BLaER1 treated with 17β-estradiol and CSF1 and Interleukin-3, amounts not matched to agents 10 nM and 100 nM (cell line): Measurements from ENCODE around the gene GSK3A.

Experiments
- H3K27ac ChIP-seq, 11 experiments: shearing (Covaris generic); formaldehyde crosslinking; 2 replicates each; pipeline ENCODE4 v1.8.1; 2022
- H3K27me3 ChIP-seq, 11 experiments: shearing (Covaris generic); formaldehyde crosslinking; 2 replicates each; pipeline ENCODE4 v1.8.1; 2022
- H3K36me3 ChIP-seq, 11 experiments: shearing (Covaris generic); formaldehyde crosslinking; 2 replicates each; pipeline ENCODE4 v1.8.1; 2022
- H3K4me1 ChIP-seq, 10 experiments: shearing (Covaris generic); formaldehyde crosslinking; 2 replicates each; pipeline ENCODE4 v1.8.1; 2022
- H3K4me2 ChIP-seq, 11 experiments: shearing (Covaris generic); formaldehyde crosslinking; 2 replicates each; pipeline ENCODE4 v1.8.1; 2022
- H3K4me3 ChIP-seq, 10 experiments: shearing (Covaris generic); formaldehyde crosslinking; 2 replicates each; pipeline ENCODE4 v1.8.1; 2022
- H3K9ac ChIP-seq, 11 experiments: shearing (Covaris generic); formaldehyde crosslinking; 2 replicates each; pipeline ENCODE4 v1.8.1; 2022
- H3K9me3 ChIP-seq, 11 experiments: shearing (Covaris generic); formaldehyde crosslinking; replicated peaks in 1 of 11; 2 replicates each; pipeline ENCODE4 v1.8.1; 2022
- H4K20me1 ChIP-seq, 11 experiments: shearing (Covaris generic); formaldehyde crosslinking; 2 replicates each; pipeline ENCODE4 v1.8.1; 2022
- Cebpa-rat ChIP-seq, 11 experiments: shearing (Covaris generic); IDR thresholded peaks; 2 replicates each; pipeline ENCODE4 v1.8.1; 2022

GSK3A gene

GRCh38 chr19:42196011-42197001 lies 46.1 kb downstream of the GSK3A start:
- no peak for TF ChIP-seq Cebpa-rat (IDR thresholded peaks at IDR 0.05)
- Histone ChIP-seq H3K4me3 (peak overlapping the region in 5 of 10 experiments; percentile 34 to 49 (median 40); a peak in 6 of 20 replicates), H3K9me3 (peaks cover 5 to 22% (median 12%) of the 10 kb centered on the region in 11 experiments; a peak in 20 of 22 replicates), H3K9ac (peak overlapping the region in 7 of 11 experiments; percentile 41 to 66 (median 60); a peak in 9 of 22 replicates), H4K20me1 (peaks cover 0 to 28% (median 0%) of the 10 kb centered on the region in 11 experiments; a peak in 4 of 22 replicates), H3K27me3 (no peaks in the 10 kb centered on the region), H3K4me2 (peak overlapping the region; percentile 77 to 99 (median 97)), H3K36me3 (peaks cover 26 to 47% (median 32%) of the 10 kb centered on the region in 11 experiments; a peak in 20 of 22 replicates), H3K27ac (peak overlapping the region in 10 of 11 experiments; percentile 54 to 97 (median 92); a peak in 19 of 22 replicates), H3K4me1 (peaks cover 54 to 68% (median 65%) of the 10 kb centered on the region in 10 experiments)

DNA sequence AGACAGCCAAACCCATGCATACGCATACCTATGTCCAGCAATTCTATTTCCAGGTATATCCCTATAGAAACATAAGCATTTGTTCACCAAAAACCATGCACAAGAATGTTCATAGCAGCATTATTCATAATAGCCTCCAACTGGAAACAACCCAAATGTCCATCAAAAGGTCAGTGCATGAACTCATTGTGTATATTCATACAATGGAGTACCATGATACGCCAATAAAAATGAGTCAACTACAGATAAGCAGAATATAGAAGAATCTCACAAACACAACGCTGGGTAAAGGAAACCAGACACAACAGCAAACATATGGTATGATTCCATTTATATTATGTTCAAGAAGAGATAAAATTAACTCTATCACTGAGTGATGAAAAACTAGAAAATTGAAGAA lies 48.7 kb downstream of the GSK3A start:
- H3K4me2 ChIP-seq = no peak overlapping the region; a peak in 1 of 22 replicates
- TF ChIP-seq Cebpa-rat (IDR thresholded peaks at IDR 0.05) = no peak
- peaks cover 5 to 22% (median 12%) of the 10 kb centered on the region in 11 experiments; a peak in 20 of 22 replicates for H3K9me3 ChIP-seq
- no peak overlapping the region for H3K4me3 ChIP-seq
- H3K36me3 ChIP-seq = peaks cover 15 to 26% (median 22%) of the 10 kb centered on the region in 11 experiments; a peak in 19 of 22 replicates
- H4K20me1 ChIP-seq = peaks cover 0 to 5% (median 0%) of the 10 kb centered on the region in 11 experiments; a peak in 4 of 22 replicates
- no peak overlapping the region for H3K27ac ChIP-seq
- H3K27me3 ChIP-seq = no peaks in the 10 kb centered on the region
- no peak overlapping the region for H3K9ac ChIP-seq
- peaks cover 30 to 48% (median 43%) of the 10 kb centered on the region in 10 experiments for H3K4me1 ChIP-seq

GRCh38 chr19:42193294-42193693 lies 49.1 kb downstream of the GSK3A start:
- peaks cover 26 to 44% (median 39%) of the 10 kb centered on the region in 10 experiments for H3K4me1 ChIP-seq
- H3K9ac ChIP-seq = no peak overlapping the region
- H3K4me3 ChIP-seq = no peak overlapping the region
- no peak overlapping the region for H3K27ac ChIP-seq
- no peaks in the 10 kb centered on the region for H3K27me3 ChIP-seq
- H3K36me3 ChIP-seq = peaks cover 11 to 22% (median 18%) of the 10 kb centered on the region in 11 experiments; a peak in 19 of 22 replicates
- TF ChIP-seq Cebpa-rat (IDR thresholded peaks at IDR 0.05) = no peak
- H3K4me2 ChIP-seq = no peak overlapping the region
- H4K20me1 ChIP-seq = peaks cover 0 to under 1% (median 0%) of the 10 kb centered on the region in 11 experiments; a peak in 2 of 22 replicates
- H3K9me3 ChIP-seq = peaks cover 5 to 22% (median 12%) of the 10 kb centered on the region in 11 experiments; a peak in 20 of 22 replicates

- H3K27ac ChIP-seq = no peak overlapping the region
- no peak overlapping the region for H3K4me3 ChIP-seq
- H3K4me2 ChIP-seq = peak overlapping the region in 4 of 11 experiments; percentile 17 to 47 (median 40); a peak in 7 of 22 replicates
- peaks cover 7 to 11% (median 10%) of the 10 kb centered on the region in 11 experiments; a peak in 17 of 22 replicates for H3K36me3 ChIP-seq
- no peaks in the 10 kb centered on the region for H3K27me3 ChIP-seq
- no peaks in the 10 kb centered on the region for H4K20me1 ChIP-seq
- peaks cover 11 to 33% (median 24%) of the 10 kb centered on the region in 10 experiments for H3K4me1 ChIP-seq
- no peak overlapping the region for H3K9ac ChIP-seq
- no peak for TF ChIP-seq Cebpa-rat (IDR thresholded peaks at IDR 0.05)
- H3K9me3 ChIP-seq = peaks cover 5 to 22% (median 12%) of the 10 kb centered on the region in 11 experiments; a peak in 20 of 22 replicates
Observed at GRCh38 chr19:42191855-42192254, 50.5 kb downstream of the GSK3A start.

- peak overlapping the region in 1 of 11 experiments; percentile 47; a peak in 2 of 22 replicates for H3K4me2 ChIP-seq
- H3K36me3 ChIP-seq = peaks cover 1 to 6% (median 4%) of the 10 kb centered on the region in 11 experiments; a peak in 16 of 22 replicates
- peaks cover 5 to 19% (median 12%) of the 10 kb centered on the region in 11 experiments; a peak in 20 of 22 replicates for H3K9me3 ChIP-seq
- TF ChIP-seq Cebpa-rat (IDR thresholded peaks at IDR 0.05) = no peak
- no peaks in the 10 kb centered on the region for H3K27me3 ChIP-seq
- no peak overlapping the region for H3K27ac ChIP-seq
- no peak overlapping the region for H3K9ac ChIP-seq
- peaks cover 6 to 33% (median 21%) of the 10 kb centered on the region in 10 experiments; a peak in 19 of 20 replicates for H3K4me1 ChIP-seq
- H3K4me3 ChIP-seq = no peak overlapping the region
- H4K20me1 ChIP-seq = no peaks in the 10 kb centered on the region
Observed at GRCh38 chr19:42191330-42191729, 51.1 kb downstream of the GSK3A start.

DNA sequence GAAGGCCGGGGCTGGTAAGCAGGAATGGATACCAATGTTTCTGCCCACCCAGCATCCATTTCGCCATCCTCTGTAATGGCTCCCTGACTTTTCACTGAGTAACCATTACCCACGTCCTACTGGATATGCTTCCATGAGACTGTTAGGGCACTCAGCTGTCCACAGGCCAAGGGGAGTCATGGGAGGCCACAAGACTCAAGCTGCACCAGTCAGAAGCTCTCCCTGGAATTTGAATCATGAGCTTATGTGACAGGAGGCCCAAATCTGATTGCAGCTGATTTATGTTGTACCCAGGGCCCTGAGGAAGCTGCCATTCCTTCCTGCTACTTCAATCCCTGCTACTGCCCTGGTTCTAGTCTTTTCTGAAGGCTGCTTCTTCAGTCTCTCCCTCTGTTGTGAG lies 53.3 kb downstream of the GSK3A start:
- peak overlapping the region in 7 of 11 experiments; percentile 5 to 44 (median 25); a peak in 8 of 22 replicates for H3K4me2 ChIP-seq
- no peak overlapping the region for H3K4me3 ChIP-seq
- no peak for TF ChIP-seq Cebpa-rat (IDR thresholded peaks at IDR 0.05)
- H3K27me3 ChIP-seq = no peaks in the 10 kb centered on the region
- peaks cover 5 to 12% (median 10%) of the 10 kb centered on the region in 11 experiments; a peak in 20 of 22 replicates for H3K9me3 ChIP-seq
- H3K27ac ChIP-seq = no peak overlapping the region
- H3K36me3 ChIP-seq = no peaks in the 10 kb centered on the region
- peaks cover 19 to 48% (median 37%) of the 10 kb centered on the region in 10 experiments for H3K4me1 ChIP-seq
- no peak overlapping the region for H3K9ac ChIP-seq
- no peaks in the 10 kb centered on the region for H4K20me1 ChIP-seq

DNA sequence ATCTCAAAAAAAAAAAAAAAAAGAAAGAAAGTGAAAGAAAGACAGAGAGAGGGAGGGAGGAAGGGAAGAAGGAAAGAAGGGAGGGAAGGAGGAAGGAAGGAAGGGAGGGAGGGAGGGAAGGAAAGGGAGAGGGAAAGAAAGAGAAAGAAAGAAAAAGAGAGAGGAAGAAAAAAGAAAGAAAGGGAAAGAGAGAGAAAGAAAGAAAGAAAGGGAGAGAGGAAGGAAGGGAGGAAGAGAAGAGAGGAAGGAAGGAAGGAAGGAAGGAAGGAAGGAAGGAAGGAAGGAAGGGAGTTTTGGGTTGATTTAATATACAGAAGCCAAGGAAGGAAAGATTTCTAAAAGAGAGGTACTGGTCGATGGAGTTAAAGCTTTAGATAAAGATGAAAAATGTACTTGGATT lies 53.7 kb downstream of the GSK3A start:
- Histone ChIP-seq H3K9ac (no peak overlapping the region), H4K20me1 (no peaks in the 10 kb centered on the region), H3K4me1 (peaks cover 20 to 53% (median 41%) of the 10 kb centered on the region in 10 experiments), H3K4me3 (no peak overlapping the region), H3K27me3 (no peaks in the 10 kb centered on the region), H3K9me3 (peaks cover 5 to 8% (median 6%) of the 10 kb centered on the region in 11 experiments; a peak in 20 of 22 replicates), H3K4me2 (peak overlapping the region in 7 of 11 experiments; percentile 5 to 44 (median 25); a peak in 7 of 22 replicates), H3K36me3 (no peaks in the 10 kb centered on the region), H3K27ac (no peak overlapping the region)
- TF ChIP-seq Cebpa-rat (IDR thresholded peaks at IDR 0.05) = no peak

DNA sequence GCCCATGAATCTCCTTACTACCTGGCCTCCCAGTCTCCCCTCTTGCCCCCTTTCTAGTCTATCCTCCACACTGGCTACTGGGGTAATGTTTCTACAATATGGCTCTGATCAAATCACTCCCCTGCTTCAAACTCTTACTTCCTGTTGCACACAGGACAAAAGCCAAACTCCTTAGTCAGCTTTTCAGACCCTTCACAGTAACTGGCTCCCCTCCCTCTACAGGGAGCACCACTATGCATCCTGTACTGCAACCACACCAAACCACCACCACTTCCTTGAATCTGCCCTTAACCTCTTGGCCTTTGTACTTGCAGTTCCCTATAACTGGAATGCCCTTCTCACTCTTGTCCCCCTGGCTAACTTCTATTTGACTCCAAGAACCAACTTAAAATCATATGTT lies 57.1 kb downstream of the GSK3A start:
- Histone ChIP-seq H3K4me1 (peaks cover 26 to 62% (median 46%) of the 10 kb centered on the region in 10 experiments), H3K27ac (peak overlapping the region in 8 of 11 experiments; percentile 53 to 80 (median 72); a peak in 17 of 22 replicates), H4K20me1 (no peaks in the 10 kb centered on the region), H3K4me2 (peak overlapping the region; percentile 59 to 91 (median 73)), H3K27me3 (peaks cover 4 to 9% (median 6%) of the 10 kb centered on the region in 11 experiments; a peak in 19 of 22 replicates), H3K4me3 (no peak overlapping the region; a peak in 2 of 20 replicates), H3K9me3 (no peaks in the 10 kb centered on the region), H3K36me3 (no peaks in the 10 kb centered on the region), H3K9ac (peak overlapping the region in 7 of 11 experiments; percentile 29 to 67 (median 48); a peak in 9 of 22 replicates)
- no peak for TF ChIP-seq Cebpa-rat (IDR thresholded peaks at IDR 0.05)
